GM23338 (cell line): ENCODE data around the gene ERI3.

ENCODE experiments used
- EZH2 ChIP-seq: fragments of 200-600 bp; sonication (generic); IDR thresholded peaks from one replicate; pipeline ENCODE4 v1.8.0; 2017; ENCODE audit warnings: antibody characterized with exemption, mild to moderate bottlenecking, low read depth; ENCODE audit not compliant: unreplicated experiment
- EZH2phosphoT487 ChIP-seq: fragments of 200-600 bp; sonication (generic); IDR thresholded peaks from one replicate; pipeline ENCODE4 v1.8.1; 2018; ENCODE audit warnings: antibody characterized with exemption; ENCODE audit not compliant: unreplicated experiment
- NANOG ChIP-seq: IDR thresholded peaks from 2 replicates; pipeline ENCODE4 v1.6.1; 2016; ENCODE audit warnings: antibody characterized with exemption, borderline replicate concordance
- POLR2AphosphoS5 ChIP-seq: IDR thresholded peaks from 2 replicates; pipeline ENCODE4 v1.6.1; 2016; ENCODE audit warnings: antibody characterized with exemption, low read depth
- ZNF462 ChIP-seq: fragments of 250-450 bp; sonication (Bioruptor Pico); IDR thresholded peaks from 2 replicates; pipeline ENCODE4 v1.5.0; 2020; ENCODE audit warnings: mild to moderate bottlenecking, moderate library complexity
- TF ChIP-seq, protein P1 (sequence below), 2 experiments: fragments of 200-600 bp in 1 of 2; sonication (generic) in 1 of 2; conservative IDR thresholded peaks; 2 replicates each; pipeline versions ENCODE4 v1.5.1 to v1.6.1; 2016 to 2017; ENCODE audit warnings: antibody characterized with exemption in 2 of 2, low read depth in 2 of 2, mild to moderate bottlenecking in 2 of 2, moderate library complexity in 1 of 2

DNA sequence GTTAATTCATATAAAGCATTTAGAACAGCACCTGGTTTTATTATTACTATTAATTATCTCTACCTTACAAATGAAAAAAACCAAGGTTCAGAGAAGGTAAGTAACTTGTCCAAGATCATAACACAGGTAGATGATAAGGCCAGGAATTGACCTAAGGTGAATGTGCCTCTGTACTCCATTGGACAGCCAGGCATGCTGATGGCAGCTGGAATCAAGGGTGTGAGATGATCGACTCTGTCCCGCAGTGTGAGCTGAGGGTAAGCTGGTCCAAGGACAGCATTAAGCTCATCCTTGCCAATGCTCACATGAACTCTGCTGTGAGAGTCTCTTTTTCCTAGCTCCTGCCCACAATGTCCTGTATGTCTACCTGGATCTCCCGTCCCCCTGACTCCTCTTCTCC, 83.4 kb downstream of the ERI3 start:
- TF ChIP-seq, protein P1, sequence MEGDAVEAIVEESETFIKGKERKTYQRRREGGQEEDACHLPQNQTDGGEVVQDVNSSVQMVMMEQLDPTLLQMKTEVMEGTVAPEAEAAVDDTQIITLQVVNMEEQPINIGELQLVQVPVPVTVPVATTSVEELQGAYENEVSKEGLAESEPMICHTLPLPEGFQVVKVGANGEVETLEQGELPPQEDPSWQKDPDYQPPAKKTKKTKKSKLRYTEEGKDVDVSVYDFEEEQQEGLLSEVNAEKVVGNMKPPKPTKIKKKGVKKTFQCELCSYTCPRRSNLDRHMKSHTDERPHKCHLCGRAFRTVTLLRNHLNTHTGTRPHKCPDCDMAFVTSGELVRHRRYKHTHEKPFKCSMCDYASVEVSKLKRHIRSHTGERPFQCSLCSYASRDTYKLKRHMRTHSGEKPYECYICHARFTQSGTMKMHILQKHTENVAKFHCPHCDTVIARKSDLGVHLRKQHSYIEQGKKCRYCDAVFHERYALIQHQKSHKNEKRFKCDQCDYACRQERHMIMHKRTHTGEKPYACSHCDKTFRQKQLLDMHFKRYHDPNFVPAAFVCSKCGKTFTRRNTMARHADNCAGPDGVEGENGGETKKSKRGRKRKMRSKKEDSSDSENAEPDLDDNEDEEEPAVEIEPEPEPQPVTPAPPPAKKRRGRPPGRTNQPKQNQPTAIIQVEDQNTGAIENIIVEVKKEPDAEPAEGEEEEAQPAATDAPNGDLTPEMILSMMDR (conservative IDR thresholded peaks at IDR 0.05; ENCODE audit: low read depth in 2 of 2): no peak
- no peak for TF ChIP-seq ZNF462 (CRISPR knock-in tag)
- no peak for TF ChIP-seq EZH2
- TF ChIP-seq NANOG: no peak
- TF ChIP-seq EZH2phosphoT487: no peak
- TF ChIP-seq POLR2AphosphoS5: no peak
